K562 (cell line): ENCODE results near the gene ADIPOR1.

Experiments used
- CREB1 ChIP-seq, 2 experiments: sonication (generic) in 1 of 2; formaldehyde crosslinking in 1 of 2; IDR thresholded peaks; 2 replicates each; pipeline versions ENCODE4 v1.6.1 to v1.8.0; 2012 to 2022; ENCODE audit warnings: inconsistent platforms in 1 of 2, mild to moderate bottlenecking in 1 of 2, missing genetic modification reagents in 1 of 2, moderate library complexity in 1 of 2
- TF ChIP-seq, protein P1 (sequence below): fragments of 450-650 bp; conservative IDR thresholded peaks from 2 replicates; pipeline ENCODE4 v1.6.1; 2016; ENCODE audit warnings: missing genetic modification characterization, low read depth, mild to moderate bottlenecking, control low read depth, missing compliant biosample characterization

DNA sequence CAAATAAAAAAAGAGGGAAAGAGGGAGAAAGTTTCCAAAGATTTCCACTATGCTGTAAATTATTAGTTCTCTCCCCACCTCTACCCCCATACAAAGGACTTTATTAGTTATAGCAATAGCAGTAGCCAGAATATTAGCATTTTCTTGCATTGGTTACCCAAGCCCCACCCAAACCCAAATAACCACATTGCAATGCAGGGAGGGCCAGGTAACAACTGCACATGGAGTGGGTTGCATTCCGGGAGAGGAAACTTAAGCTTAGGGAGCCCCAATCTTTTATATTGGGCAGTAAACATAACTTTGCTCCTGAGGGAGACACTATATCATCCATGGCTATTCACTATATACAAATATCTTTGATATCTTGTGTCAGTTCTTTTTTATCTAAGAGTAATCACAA lies 6.0 kb downstream of the ADIPOR1 start:
- TF ChIP-seq CREB1 (IDR thresholded peaks at IDR 0.05): no peak
- no peak for TF ChIP-seq CREB1 (CRISPR knock-in tag; IDR thresholded peaks at IDR 0.05)
- TF ChIP-seq, protein P1, sequence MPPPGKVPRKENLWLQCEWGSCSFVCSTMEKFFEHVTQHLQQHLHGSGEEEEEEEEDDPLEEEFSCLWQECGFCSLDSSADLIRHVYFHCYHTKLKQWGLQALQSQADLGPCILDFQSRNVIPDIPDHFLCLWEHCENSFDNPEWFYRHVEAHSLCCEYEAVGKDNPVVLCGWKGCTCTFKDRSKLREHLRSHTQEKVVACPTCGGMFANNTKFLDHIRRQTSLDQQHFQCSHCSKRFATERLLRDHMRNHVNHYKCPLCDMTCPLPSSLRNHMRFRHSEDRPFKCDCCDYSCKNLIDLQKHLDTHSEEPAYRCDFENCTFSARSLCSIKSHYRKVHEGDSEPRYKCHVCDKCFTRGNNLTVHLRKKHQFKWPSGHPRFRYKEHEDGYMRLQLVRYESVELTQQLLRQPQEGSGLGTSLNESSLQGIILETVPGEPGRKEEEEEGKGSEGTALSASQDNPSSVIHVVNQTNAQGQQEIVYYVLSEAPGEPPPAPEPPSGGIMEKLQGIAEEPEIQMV (tag): no peak
